Stimulated activated CD8-positive, alpha-beta memory T cell treated with anti-CD3 and anti-CD28 coated beads, Interleukin-12 subunit alpha, Interleukin-12 subunit beta, amount 100 ng/mL, for 1 hour (primary cell): Measurements from ENCODE around the gene USO1.
"Not testable (repeated sequence)": the region's sequence is repeated elsewhere in the genome, so short reads cannot be mapped to it uniquely, and the experiment has no call there.

Experiments
- DNase-seq: peaks from one replicate; pipeline ENCODE4 v3.0.0-alpha.2; 2020; ENCODE audit warnings: low read depth

Gene USO1

GRCh38 chr4:75724066-75724866, at the start of gene USO1:
USO1 (plus strand) TSS chr4:75724577; CDS start chr4:75724820, 243 bp downstream.
- peak; percentile 99 for DNase-seq

GRCh38 chr4:75675004-75675531, 49.3 kb upstream of the USO1 start:
- no peak for DNase-seq

- DNase-seq: no peak
These were observed 45.9 kb upstream of the USO1 start for GRCh38 chr4:75678473-75678872.

GRCh38 chr4:75678965-75679364, 45.4 kb upstream of the USO1 start:
- no peak for DNase-seq

- no peak for DNase-seq
These were observed 44.4 kb upstream of the USO1 start for GRCh38 chr4:75679876-75680575.

GRCh38 chr4:75683482-75684155, 40.8 kb upstream of the USO1 start:
- no peak for DNase-seq

- no peak for DNase-seq
These were observed 38.7 kb upstream of the USO1 start for GRCh38 chr4:75685546-75686189.

GRCh38 chr4:75686346-75686745, 38.0 kb upstream of the USO1 start:
- DNase-seq: no peak

GRCh38 chr4:75687125-75687524, 37.3 kb upstream of the USO1 start:
- not testable (repeated sequence) for DNase-seq

GRCh38 chr4:75692066-75692465, 32.3 kb upstream of the USO1 start:
- DNase-seq: not testable (repeated sequence)

- no peak for DNase-seq
These were observed 28.3 kb upstream of the USO1 start for GRCh38 chr4:75696071-75696470.

GRCh38 chr4:75696581-75696980, 27.8 kb upstream of the USO1 start:
- DNase-seq: no peak

GRCh38 chr4:75698162-75698962, 26.0 kb upstream of the USO1 start:
- DNase-seq: no peak

GRCh38 chr4:75698963-75699228, 25.5 kb upstream of the USO1 start:
- DNase-seq: no peak

- no peak for DNase-seq
These were observed 25.1 kb upstream of the USO1 start for GRCh38 chr4:75699299-75699698.

GRCh38 chr4:75702919-75703411, 21.4 kb upstream of the USO1 start:
- DNase-seq: no peak

GRCh38 chr4:75705198-75705977, 19.0 kb upstream of the USO1 start:
- DNase-seq: no peak

- DNase-seq: peak; percentile 32
These were observed 16.1 kb upstream of the USO1 start for GRCh38 chr4:75708218-75708691.

GRCh38 chr4:75710246-75710645, 14.1 kb upstream of the USO1 start:
- no peak for DNase-seq

- no peak for DNase-seq
These were observed 10.4 kb upstream of the USO1 start for GRCh38 chr4:75714011-75714410.
